ENCODE results near the gene NSMF.

The NSMF gene

DNA sequence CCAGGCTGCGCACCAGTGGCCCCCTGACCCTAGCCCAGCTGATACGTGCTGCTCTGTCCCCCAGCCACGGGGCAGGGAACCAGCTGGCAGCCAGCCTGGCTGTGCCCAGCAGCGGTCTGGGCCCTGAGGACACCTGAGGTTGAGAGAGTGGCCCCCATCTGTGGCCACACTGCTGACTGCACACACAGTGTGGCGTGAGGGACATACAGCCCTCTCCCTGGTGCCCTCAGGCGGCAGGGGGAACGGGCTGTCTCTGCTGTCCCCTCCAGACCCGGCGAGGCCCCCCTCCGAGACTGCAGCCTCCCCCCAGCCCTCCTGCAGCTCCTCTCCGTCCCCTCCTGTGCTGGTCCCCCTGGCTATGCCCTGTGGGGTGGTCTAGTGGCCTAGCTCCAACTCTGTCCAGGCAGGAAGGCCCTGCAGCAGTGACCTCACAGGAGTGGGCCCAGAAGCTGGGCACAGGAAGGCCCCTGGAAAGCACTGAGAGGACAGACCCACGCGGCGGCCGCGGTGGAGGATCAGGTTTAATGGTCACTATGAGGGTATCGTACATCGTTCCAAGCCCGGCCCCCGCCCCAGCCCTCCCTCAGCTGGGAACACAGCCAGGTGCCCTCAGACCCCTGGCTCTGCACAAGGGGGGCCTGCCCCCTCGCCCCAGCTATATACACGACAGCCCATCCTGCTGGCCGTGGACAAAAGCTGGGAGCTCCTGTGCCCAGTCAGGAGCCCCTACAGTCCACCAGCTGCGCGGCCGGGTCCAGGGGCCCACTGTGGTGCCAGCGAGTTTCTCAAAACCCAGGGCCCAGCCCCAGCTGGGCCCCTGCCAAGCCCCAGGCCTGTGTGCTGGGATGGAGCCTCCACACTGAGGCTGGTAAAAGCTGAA, 11.2 kb downstream of the NSMF start:
- no peak for DNase-seq (ENCODE audit: low spot score)

DNA sequence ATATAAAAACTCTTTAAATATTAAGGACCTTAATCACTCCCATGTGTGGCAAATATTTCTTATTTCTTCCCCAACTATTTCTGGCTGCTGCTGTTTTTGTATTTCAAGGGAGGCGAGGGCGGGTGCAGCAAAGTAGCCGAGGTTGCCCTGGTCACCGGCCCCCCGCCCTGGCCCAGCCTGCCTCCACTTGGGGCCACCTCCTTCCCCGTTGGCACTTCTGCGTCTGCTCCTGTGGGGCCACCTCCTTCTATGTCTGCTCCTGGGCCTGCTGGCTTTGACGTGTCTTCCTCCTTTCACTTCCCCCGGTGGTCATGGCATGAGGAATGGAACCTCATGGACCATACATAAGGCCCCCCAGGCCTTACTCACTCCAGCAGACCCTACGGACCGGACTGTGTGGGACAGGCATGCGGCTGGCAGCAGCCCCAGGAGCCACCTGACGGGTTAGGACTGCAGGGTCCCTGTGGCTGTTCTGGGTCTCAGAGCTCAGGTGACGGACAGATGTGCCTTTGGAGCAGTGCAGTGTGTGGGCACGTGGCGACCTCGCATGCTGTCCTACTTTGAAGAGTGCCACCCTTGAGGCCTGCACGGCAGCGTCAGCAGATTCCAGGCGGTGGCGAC, 12.2 kb downstream of the NSMF start:
- DNase-seq (ENCODE audit: low spot score): no peak

- no peak for DNase-seq (ENCODE audit: low spot score)
Observed at GRCh38 chr9:137445930-137446431, 13.2 kb downstream of the NSMF start.

DNA sequence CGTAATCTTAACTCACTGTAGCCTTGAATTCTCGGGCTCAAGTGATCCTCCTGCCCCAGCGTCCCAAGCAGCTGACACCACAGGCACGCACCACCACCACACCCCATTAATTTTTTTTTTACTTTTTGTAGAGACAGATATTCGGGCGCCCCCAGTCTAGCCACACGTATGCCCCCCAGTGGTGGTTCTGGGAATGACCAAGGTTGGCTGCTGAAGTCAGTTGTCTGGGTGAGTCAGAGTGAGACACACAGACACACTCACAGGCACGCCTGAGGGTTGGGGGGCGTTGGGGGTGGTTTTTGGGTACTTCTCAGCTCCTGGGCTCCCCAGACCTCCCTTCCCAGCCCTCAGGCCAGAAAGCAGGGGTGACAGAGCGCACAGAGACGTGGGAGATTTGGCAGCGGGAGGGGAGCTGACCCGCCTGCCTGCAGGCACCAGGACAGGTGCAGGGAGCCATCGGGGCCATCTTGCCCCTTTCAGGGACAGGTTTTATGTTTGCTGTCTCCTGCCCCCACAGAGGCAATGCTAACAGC, 13.8 kb downstream of the NSMF start:
- peak; percentile 66 for DNase-seq (ENCODE audit: low spot score)

DNA sequence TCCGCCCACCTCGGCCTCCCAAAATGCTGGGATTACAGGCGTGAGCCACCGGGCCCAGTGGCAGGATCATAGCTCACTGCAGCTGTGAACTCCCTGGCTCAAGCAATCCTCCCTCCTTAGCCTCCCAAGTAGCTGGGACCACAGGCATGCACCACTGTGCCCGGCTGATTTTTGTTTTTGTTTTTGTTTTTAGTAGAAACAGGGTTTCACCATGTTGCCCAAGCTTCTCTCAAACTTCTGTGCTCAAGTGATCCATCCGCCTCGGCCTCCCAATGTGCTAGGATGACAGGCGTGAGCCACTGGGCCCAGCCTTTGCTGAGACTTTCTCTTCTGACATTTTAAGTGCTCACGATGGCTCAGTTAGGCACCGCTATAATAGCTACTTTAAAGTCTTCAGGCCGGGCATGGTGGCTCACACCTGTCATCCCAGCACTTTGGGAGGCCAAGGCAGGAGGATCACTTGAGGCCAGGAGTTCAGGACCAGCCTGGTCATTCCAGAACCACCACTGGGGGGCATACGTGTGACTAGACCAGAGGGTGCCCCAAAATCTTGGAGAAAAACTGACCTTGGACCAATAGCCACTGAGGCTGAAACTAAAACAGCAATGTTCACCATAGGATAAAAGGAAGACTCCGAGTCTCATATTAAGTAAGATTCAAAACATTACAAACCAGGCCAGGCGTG, 14.9 kb downstream of the NSMF start:
- DNase-seq (ENCODE audit: low spot score): no peak

DNA sequence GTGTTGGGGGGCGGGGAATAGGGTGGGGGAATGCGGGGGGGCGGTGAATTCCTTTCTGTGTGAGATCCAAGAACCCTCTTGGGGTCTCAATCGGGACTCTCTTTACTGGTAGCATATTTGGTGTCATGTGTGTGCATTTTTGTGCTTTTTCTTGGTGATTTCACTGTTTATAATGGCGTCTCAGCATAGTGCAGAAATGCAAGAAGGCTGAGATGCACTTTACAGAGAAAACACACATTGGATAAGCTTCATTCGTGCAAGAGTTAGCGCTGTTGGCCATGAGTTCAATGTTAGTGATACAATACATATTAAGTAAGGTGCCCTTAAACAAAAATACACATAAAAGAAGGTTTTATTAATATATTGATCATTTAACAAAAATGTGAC, 17.2 kb downstream of the NSMF start:
- no peak for DNase-seq (ENCODE audit: low spot score)

DNA sequence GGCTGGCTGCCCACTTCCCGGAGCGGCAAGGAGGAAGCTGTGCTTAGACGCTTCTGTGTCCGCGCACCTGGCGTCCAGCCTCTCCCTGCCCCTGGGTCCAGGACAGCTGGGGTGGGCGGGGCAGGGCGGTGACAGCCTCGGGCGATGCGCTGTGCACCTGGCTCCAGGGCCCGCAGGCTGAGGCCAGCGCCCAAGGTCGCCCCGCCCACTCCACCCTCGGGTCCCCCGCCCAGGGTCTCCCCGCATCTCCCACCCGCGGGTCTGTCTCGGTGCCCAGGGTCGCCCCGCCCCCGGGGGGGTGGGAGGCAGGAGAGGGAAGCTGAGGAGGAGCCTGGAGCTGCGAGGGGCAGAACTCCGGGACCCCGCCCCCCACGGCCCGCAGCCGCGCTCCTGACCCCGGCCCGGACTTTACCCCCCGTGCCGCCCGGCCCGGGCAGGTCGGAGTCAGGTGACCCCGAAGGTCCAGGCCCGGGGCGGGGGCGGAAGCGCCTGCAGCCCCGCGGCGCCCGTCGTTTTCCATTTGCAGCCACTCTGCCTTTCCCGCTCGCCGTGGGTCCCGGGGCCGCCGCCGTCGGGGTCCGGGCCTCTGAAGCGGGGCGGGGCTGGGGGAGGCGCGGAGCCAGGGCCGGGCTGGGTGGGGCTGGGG, 17.7 kb downstream of the NSMF start, which contains the start of gene ENTPD8:
TSS of gene ENTPD8 (minus strand) at position 69 of the 646 bp plus-strand sequence. CDS start 3,072 bp downstream, outside the sequence.
- DNase-seq (ENCODE audit: low spot score): no peak

DNA sequence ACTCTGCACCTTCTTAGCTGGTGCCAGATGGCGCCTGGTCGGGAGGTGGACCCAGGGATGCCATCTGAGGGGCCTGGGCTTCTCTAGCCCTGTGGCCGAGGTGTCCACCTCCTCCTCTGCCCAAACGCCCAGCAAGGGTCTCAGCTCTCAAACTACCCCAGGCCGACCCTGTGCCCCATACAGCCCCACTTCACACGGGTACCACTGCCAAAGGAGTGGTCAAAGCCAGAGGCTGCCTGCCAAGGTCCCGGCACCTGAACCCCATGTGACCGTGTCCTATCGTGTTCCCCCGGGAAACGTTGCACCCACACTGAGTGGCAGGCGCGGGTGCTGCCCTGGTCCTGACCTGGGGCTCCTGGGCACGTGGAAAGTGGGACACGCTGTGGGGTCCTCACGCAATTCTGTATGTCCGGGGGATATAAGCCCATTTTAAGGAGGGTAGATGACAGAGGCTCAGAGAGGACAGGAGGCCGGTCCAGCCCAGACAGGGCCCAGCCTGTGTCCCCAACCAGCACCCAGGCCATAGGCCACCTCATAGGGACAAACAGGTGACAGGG, 19.9 kb downstream of the NSMF start:
- no peak for DNase-seq (ENCODE audit: low spot score)

DNA sequence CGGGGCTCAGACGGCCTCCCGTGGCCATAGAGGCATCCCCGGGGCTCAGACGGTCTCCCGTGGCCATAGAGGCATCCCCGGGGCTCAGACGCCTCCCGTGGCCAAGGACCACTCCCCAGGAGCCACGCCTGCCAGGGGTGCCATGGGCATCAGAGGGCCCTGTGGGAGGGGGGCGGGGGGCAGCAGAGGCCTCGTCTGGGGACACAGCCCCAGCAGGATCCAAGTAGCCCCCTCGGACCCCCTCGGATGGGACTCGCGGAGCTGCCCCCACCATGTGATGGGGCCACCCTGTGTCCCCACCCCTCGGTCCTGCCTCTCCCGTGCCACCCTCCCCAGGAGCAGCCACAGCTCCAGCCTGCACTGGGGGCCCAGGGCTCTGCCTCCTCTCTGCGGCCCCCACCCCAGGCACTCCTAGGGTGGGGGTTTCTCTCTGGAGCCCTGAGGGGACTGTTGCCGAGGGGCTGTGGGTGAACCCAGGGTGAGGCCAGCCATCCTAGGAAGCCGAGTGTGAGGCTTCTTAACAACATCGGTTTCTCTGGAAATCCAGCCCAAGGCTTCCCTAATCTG, 20.5 kb downstream of the NSMF start:
- no peak for DNase-seq (ENCODE audit: low spot score)

GRCh38 chr9:137437691-137438590, 21.2 kb downstream of the NSMF start:
- DNase-seq (ENCODE audit: low spot score): no peak

DNA sequence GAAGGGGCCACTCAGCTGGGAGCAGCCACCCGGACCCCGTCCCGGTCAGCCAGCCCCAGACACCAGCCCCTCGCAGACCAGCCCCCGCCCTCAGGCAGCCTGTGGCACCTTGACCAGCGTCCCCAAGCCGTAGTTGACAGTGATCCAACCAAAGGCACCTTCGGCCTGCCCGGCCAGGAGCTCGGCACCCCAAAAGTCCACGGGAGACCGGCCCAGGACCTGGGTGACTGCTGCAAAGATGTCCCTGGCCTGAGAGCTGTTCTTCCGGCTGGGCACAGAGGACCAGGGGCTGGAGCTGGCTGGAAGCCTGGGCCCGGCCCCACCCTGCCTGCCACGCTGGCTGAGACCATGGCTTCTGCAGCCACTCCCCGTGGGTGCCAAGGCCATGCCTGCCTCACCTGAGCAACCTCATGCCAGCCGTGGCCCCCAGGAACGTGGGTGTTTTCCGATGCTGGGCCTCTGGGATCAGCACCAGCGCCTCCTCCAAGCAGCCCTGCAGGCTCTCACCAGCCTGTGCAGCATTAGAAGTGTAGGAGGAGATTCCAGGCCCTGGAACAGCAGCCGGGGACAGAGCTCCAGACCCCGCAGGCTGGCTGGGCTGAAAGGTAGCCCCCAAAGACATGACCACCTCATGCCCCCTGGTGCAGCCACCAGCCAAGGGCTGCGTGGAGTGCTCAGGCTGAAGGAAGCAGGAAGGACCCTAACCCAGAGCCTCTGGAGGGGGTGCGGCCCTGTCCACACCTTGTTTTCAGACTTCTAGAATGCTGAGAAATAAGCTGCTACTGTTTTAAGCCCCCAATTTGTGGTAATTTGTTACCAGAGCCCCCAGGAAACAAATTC, 22.2 kb downstream of the NSMF start:
- no peak for DNase-seq (ENCODE audit: low spot score)

DNA sequence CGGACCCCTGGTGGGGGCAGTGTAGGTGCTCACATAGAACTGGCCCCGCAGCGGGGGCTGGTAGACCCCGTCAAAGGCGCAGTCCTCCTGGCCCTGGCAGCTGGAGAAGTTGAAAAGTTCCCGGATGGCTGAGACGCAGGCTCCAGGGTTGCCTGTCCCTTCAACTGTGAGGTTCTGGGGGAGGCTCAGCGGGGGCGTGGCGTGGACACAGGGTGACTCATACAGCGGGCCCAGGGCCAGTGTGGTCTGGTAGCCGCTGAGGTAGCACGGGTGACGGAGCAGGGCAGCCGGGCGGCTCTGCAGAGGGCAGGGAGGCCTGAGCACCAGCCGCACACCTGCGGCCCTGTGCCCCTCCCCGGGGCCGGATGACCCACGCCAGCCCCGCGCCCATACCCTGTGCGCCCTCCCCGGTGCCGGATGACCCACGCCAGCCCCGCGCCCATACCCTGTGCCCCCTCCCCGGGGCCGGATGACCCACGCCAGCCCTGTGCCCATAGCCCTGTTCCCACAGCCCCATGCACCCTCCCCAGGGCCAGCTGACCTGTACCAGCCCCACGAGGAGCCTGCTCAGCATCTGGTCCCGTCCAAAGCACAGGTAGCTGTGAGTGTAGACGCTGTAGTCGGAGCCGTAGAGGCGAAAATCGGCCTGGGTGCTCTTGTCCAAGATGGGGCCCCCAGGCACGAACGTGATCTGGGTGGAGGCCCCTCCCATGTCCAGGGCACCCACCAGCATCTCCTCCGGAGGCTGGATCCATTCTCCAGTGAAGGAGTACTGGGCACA, 23.0 kb downstream of the NSMF start:
- peak; percentile 84 for DNase-seq (ENCODE audit: low spot score)

DNA sequence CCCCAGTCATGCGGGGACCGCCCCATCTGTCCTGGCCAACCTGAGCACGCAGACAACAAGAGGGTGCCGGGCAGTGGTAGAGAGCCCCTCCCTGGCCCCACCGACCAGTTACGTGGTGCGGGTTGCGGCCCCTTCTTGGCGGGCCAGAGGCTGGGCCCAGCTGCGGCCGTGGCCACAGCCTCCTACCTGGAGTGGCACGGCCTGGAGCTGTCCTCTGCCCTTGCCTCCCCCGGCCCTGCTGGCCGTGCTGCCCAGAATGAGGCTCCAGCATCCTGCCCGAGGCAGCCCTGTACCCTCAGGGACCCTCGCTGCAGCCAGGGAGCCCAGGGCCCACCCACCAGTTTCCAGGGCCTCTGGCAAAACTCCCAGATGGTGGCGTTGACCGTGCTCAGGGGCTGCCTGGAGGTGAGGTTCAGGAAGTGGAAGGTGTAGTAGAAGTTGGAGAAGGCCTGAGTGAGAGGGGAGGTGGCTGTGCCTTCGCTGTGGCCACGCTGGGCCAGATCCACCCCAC, 23.7 kb downstream of the NSMF start:
- DNase-seq (ENCODE audit: low spot score): no peak

DNA sequence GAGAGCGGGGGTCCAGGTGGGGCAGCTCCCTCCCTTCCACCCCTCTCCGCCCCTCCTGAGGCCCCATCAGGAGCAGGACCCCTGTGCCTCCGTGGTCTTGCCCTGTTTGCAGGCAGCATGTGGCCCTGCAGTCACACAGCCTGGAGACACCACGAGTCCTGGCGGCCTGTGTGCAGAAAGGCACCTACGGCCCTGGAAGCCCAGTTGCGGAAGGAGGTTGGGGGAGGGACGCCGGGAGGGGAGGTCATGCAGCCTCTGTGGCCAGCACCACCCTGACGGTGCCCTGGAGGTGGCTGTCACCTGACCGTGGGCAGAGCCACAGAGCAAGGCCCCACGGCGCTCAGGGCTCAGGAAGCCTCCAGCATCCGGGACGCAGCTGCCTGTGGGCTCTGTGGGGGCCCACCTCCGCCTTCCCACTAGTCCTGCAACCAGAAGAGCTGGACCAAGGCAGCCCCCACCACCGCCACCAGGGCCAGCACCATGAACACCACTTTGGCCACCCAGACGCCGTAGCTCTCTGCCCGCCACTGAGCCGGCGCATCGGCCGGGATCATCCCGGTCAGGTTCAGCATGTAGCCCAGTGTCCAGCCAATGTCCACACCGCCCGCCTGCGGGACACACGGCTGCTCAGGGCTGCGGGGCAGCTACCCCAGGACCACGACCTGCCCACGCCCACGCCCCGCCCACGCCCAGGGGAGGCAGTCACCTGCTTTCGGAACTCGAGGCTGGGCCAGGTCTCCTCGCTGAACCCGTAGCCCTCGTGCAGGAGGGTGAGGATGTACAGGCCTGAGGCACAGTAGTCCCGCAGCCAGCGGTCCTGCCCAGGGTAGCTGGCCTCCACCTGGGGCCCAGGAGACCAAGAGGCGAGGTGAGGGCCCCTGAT, 24.4 kb downstream of the NSMF start:
- no peak for DNase-seq (ENCODE audit: low spot score)

- no peak for DNase-seq (ENCODE audit: low spot score)
Observed at GRCh38 chr9:137433916-137434431, 25.2 kb downstream of the NSMF start.

DNA sequence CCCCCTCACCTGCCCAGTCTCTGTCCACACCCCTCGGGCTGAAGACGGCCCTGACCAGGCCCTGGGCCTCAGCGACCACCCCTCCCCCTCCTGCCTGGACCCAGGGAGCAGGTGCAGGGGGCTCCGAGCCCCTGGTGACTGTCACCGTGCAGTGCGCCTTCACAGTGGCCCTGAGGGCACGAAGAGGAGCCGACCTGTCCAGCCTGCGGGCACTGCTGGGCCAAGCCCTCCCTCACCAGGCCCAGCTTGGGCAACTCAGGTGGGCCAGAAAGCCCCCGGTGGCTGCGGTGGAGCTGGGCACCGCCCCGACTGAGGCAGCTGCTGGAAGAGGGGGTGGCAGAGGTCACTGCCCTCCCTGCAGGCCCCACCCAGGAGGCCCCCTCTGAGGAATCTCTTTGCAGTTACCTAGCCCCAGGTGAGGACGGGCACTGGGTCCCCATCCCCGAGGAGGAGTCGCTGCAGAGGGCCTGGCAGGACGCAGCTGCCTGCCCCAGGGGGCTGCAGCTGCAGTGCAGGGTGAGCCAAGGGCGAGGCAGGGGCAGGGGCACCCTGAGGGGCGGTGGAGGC, 25.7 kb downstream of the NSMF start:
- DNase-seq (ENCODE audit: low spot score): no peak
